HG03095 (cell line): ENCODE results near the gene ITM2A.

Source experiments
- ATAC-seq: cut with Tn5 transposase; IDR thresholded peaks from one replicate; pipeline ENCODE4 v1.9.1; 2021; ENCODE audit warnings: moderate library complexity; ENCODE audit not compliant: unreplicated experiment

ITM2A gene

DNA sequence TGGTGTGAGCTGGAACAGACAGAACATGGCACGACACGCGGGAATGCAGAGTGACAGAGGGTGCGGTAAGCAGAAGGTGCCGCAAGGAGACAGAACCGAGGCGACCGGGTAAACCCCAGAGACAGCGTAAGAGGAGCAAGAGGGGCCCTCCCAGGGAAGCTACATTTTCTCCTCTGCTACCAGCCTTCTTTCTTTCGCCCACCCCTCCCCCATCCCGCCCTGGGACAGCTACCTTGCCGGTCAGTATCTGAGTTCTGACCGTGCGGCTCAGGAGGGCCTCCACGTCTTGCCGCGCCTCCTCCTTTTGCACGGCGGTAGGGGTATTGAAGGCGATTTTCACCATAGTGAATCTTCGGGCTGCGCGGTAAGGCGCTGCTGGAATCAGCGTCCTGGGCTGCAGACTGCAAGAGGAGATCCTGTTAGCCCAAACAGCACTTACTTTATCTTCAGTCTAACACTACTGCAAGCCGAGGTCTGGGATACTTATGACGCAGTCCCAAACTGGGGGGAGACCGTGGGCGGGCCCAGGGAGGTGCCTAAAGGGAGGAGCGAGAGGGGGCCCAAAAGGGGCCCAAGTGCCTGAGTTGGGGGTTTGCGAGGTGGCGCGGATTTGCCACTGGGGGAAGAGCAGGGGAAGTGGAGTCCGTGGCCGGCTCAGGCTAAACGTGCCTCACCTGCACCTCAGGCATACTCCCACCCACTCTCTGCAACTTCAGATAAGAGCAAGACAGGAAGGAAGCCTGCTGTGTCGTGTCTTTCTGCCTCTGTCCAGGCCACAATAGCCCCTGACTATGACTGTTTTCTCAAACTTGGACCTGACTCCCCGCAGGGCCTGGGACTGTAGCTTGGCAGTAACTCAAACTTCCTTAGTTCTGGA, at the start of gene ITM2A:
TSS of gene ITM2A (minus strand) at position 462 of the 877 bp plus-strand sequence. CDS start at position 343, 119 bp downstream.
- peak; percentile 58 for ATAC-seq

DNA sequence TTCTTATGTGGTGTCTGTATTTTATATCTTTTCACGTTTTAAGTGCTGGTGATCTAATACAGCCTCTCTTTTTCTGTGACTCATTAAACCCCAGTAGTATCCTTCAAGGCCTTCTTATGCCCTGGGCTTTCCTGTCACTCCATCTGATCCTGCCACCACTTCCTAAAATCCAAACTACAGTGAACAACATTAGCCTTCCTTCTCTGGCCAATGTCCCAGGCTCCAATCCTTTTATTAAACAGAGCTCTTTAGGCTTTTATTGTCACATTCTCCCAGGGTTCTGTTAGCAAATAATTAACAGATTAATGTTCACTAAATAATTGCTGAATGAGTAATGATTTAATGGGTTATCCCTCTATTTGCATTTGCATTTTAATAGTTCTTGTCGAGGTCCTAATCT, 47.9 kb upstream of the ITM2A start:
- ATAC-seq, result no peak

DNA sequence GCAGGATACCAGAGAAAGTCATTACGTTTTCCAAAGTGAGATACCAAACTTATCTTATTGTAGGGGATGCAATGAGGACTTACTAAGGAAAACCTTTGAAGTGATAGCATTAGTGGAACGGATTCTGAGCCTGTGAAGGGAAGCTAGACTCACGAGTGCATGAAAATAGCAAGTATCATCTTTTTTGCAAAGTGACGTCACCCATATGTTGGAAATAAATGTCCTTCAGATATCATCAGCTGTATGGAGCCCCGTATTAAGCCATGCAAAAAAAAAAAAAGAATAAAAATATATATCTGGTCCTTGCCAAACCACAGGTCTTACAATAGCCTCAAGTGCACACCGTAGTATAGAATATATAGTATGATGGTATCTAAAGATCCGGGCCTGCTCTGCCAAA, 46.8 kb upstream of the ITM2A start:
- ATAC-seq, result no peak

DNA sequence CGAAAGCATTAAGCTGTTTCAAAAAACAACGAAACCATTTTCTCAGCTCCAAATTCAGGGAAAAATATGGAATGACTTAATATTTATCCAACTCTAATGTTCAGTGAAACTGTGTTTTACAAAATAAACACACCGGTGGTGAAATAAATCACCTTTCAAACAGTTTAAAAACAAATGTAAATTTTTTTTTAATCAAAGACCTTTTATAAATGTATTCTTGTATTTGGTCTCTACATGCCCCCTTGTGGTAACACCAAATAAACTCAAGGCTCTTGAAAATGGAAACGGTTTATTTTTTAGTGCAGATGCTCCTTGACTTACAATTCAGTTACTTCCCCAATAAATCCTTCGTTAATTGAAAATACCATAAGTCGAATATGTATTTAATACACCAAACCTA, 45.8 kb upstream of the ITM2A start:
- ATAC-seq, result no peak

DNA sequence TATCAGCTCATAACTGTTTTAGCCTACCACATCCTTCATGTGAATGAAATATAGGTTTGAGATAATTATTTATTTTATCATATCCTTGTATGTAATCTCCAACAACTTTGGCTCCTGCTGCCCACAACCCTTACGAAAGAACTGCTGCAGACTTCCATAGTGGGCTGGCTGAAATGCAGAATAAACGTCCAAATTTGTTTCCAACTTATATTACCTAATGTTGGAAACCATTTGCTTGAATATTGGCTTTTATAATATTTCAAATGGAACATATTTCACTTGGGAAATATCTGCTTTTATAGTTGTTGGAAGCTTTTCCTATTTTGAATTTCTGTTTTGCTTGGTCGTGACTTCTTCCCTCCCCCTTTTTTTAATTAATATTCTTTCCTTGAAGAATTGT, 45.0 kb upstream of the ITM2A start:
- no peak for ATAC-seq

DNA sequence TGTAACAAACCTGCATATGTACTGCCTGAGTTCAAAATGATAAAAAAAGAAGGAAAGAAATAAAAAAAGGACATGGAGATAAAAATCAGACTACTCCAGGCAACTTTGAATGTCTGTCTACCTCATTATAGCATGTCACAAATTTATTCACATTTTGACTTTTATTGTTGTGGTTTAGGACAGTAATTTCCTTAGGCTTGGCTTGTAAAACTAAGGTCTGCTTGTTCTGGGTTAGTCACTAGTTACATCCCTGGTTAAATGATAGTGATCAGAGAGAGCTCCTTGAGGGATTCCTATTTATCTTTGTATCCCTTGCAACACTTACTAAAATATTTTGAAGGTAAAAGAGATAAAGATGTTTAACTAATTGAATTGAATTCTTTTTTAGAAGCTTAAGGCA, 42.5 kb upstream of the ITM2A start:
- no peak for ATAC-seq

DNA sequence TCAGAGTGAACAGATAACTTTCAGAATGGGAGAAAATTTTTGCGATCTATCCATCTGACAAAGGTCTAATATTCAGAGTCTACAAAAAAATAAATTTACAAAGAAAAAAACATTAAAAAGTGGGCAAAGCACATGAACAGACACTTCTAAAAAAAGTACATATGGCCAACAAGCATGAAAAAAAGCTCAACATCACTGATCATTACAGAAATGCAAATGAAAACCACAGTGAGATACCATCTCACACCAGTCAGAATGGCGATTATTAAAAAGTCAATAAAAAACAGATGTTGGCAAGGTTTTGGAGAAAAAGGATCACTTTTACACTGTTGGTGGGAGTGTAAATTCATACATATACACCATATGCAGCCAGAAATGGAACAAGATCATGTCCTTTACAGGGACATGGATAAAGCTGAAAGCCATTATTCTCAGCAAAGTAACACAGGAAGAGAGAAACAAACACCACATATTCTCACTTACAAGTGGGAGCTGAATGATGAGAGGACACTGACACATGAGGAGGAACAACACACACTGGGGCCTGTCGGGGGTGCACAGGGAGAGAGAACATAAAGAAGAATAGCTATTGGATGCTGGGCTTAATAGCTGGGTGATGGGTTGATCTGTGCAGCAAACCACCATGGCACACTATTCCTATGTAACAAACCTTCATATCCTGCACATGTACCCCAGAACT, 41.6 kb upstream of the ITM2A start:
- ATAC-seq, result no peak

DNA sequence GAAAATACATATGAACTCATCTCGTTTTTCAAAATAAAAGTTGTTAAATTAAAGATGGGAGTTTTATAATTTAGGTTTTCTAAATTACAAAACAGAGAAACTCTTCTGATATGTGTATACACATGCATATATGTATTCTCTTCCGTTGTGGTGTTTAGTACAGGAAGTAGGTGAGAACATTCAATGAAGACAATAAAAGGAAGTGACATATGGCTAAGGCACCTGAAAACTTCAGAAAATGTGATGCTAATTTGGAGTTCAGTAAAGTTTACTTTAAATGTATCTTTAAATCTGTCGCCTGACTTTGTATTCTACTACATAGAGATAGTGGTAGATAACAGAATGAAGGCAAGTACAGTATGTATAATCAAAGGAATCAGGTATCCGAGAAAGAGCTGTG, 33.5 kb upstream of the ITM2A start:
- ATAC-seq, result no peak

DNA sequence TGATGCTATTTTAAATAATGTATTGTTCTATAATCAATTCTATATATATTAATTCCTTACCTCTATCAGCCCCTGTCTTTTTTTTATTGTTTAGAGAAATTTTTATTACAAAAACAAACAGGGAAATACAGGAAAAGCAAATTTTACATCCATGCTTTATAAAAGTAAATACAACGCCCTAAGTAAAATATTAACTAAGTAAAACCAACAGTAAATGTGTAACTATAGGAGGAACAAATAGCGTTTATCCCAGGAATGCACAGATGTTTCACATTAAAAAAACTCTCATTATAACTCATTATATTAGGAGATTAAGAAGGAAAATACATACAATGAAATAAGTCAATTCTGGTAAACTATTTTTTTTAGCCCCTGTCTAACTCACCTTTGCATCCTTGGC, 8.2 kb upstream of the ITM2A start:
- no peak for ATAC-seq

DNA sequence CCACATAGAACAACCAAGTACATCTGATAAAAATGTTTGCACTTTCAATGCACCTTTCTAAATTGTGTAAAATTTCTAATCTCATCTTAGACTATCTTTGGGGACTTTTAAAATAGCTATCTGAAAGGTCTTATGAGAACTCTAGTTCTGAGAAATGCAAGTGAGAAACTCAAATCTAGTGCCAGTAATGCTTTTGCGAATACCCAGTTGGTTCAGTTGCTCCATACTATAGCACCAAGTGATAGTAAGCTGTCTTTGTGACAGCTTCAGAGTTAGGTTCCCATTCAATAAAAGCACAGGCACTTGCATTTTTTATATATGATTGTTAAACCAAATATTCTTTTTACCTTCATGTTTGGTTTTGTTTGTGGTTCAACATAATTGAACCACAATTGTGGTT, 4.5 kb upstream of the ITM2A start:
- ATAC-seq, result no peak

DNA sequence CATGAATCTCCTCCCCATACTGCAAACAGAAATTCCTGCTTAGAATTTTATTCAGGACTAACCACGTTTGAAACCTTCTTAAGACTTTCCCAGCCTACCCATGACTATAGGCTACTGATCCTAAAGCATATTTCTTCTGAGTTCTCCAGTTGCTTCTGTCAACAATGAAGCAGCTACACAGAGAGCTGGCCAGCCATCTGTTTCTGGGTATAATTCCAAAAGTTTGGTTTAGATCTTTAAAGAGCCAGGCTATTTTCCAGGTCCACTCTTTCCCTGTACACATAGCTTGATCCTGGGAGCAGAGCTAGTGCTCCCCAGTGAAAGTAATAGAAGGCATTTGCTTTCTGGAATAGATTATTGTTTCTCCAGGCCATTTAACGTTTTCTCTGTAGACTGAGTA, 4.0 kb upstream of the ITM2A start:
- ATAC-seq, result no peak

DNA sequence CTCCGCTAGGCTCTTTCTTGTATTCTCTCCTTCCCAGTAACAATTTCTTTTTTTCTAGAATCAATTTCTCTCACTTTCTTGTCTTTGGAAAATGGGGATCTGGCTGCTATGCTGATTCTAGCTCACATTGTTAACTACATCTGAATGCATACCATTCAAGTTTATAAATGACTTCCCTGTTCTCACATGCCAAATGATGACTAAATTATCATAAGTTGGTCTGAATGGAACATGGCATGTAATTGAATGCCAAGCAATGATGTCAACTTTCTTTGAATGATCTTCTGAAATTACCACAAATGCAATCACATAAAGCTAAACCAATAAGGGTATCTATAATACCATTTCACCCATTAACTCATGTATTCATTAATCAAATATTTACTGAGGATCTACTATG, 2.7 kb upstream of the ITM2A start:
- no peak for ATAC-seq

DNA sequence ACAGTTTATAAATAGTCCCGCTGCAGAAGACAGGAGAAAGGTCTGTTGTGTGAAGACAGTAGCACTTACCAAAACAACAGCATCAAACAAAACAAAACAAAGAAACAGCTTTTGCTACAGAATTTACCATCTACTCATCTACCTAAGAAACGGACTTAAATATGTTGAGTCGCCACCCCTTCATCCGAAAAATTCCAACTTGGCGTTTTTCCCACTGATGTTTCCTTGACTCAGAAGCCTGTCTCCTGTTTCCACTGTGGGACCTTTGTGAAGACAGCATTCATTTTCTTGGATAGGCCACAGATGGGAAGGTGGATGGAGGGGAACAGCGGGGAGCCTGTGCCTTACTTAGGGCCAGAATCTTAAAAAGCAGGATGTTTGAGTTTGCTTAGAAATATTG, 1.3 kb upstream of the ITM2A start:
- ATAC-seq, result no peak

DNA sequence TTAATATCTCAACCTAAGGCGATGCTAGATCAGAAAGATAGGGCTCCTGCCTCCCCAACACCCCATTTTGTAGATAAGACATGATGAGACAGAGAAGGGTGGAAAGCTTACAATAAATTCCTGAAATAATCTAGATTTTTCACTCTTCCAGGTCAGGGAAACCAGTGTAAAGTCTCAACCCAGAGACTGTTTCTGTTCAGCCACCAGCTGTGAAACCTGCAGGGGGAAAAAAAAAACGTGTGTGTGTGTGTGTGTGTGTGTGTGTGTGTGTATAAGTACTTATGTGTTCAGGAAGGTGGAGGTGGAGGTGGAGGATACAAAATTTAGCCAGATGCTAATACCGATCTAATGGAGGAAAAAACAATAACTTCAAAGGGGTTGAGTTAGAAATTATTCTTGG, 773 bp upstream of the ITM2A start:
- no peak for ATAC-seq

DNA sequence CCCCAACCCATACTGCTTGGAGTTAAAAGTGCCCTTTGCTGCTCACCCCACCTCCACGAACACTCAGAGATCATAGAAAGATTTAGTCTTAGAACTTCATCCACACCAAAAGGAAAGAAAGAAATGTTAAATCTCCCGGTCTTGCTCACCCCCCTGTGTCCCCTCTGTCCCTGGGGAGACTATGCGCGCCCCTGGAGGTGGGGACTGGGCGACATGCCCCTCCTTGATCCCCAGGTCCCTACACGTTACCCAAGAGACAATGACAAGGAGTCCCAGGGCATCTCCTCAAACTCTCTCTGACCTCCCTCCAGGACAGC, 620 bp downstream of the ITM2A start:
- ATAC-seq, result peak; percentile 15

DNA sequence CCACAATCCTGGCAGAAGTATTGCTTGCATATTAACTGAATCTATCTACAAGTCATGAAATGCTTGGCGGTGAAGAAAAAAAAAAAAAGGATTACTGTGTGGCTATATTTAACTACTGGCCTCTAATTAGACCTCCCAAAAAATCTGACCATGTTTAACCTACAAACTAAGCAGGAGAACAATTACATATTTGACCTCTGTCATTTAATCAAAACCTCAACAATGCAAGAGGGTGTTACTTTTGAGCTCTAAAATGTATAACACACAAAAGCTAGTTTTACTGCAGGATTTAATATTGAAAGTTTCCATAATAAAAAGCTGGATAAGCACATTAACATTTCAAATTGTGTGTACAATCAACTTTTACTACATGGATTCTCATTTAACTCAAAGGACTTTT, 1.5 kb downstream of the ITM2A start:
- ATAC-seq, result no peak

DNA sequence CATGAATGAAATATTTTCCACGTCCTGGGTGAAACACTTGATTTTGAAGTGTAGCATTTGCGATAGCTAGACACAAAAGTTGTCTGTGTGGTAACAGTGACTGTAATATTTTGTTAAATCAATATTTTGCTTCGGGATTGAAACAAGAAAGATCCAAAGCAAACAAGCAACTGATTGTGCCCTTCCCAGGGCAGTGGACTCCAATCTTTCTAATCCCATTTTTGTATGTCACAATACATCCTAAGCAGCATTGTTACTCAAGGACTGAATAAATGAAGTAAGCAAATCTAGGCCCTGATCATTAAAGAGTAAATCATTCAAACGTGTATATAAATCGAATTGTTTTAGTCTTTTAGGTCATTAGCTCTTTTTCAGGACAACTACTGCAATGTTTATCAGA, 2.8 kb downstream of the ITM2A start:
- no peak for ATAC-seq

DNA sequence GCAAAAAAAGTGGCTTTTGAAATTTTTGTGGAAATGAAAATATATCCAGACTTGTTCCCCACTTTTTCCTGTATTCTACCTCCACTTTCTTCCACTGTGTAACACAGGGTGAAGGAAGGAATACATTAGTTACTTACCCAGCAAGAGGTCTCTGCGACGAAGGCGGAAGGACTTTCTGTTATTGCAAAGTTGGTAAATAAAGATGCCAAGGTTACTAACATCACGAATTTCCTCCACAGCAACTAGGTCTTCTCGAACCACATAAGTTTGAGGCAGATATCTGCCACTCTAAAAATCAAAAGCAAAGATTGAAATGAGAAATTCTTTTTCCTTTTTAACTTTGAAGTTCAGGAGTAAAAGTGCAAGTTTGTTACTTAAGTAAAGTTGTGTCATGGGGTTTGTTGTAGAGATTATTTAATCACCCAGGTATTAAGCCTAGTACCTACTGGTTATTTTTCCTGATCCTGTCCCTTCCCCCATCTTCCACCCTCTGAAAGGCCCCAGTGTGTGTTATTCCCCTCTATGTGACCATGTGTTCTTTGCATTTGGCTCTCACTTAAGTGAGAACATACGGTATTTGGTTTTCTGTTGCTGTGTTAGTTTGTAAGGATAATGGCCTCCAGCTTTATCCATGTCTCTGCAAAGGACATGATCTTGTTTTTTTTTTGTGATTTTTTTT, 5.8 kb downstream of the ITM2A start:
- no peak for ATAC-seq

DNA sequence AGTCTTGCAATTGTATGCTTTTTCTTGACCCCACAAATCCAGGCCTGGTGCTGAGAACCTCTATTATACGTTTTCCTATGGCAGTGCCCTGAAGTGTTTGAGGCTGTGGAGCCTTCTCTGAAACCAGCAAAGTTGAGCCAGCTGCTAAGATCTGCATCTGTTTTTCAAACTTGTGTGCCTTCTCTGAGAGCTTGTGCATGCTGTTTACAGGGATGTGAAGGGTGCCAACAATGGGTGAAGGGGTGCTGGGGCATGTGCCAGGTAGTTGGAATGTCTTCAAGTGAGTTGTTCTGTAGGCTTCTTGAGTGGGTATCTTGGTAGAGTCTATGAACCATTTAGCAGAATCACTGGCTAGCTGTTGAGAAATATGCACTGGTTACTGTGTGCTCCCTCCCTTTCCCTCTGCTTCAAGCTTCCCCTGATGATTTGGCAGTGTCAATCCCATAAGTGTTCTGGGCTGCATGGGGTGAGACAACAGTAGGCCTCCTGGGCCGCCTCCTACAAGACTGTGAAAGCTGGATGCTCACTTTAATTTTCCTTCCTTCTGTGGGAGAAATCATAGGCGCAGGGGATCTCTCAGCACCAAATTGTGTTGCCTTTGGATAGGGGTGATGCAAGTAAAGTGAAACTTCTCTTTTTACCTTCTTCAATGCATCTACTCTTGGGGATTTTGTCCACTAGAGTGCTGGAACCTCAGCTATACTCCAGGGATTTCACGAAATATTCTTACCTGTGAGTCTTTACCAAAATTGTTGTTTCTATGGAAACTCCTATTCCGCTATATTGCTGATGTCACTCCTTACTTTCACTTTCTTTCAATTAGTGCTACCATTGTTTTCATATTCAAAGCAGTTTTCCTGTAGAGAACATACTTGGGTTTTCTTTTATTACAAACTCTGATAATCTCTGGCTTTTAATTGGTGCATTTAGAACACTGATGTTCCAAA, 30.0 kb downstream of the ITM2A start:
- ATAC-seq, result no peak

DNA sequence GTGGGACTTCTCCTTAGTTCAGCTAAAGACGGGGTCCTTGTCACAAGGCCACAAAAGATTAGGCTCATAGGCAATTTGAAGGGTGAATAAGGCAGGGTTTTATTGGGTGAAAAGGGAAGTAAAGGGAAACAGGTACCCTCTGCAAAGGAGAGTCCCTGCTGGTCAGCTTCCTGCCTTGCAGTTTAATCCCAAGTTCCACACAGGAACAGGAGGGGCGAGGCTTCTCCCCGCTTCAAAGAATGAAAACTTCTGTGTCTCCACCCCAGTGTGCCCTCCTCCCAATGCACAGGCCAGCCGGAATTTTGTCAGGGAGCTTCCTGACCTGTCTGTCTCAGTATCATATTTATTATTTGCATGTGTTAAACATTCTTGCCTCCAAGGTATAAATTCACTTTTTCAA, 37.1 kb downstream of the ITM2A start:
- no peak for ATAC-seq
